NCI-H2171 (cell line): ENCODE data around the gene IZUMO1R.
"Not testable (repeated sequence)": the region's sequence is repeated elsewhere in the genome, so short reads cannot be mapped to it uniquely, and the experiment has no call there.

ENCODE experiments used
- DNase-seq: peaks from one replicate; lab custom pipeline; 2025; lab: John Stamatoyannopoulos, UW

Gene IZUMO1R

GRCh38 chr11:94326947-94327346, 22.6 kb downstream of the IZUMO1R start:
- no peak for DNase-seq

GRCh38 chr11:94328587-94329080, 24.3 kb downstream of the IZUMO1R start:
- no peak for DNase-seq

- no peak for DNase-seq
These were observed 25.1 kb downstream of the IZUMO1R start for GRCh38 chr11:94329501-94329900.

- no peak for DNase-seq
These were observed 26.4 kb downstream of the IZUMO1R start for GRCh38 chr11:94330789-94331188.

- DNase-seq, result no peak
These were observed 28.4 kb downstream of the IZUMO1R start for GRCh38 chr11:94332814-94333213.

- DNase-seq, result no peak
These were observed 31.7 kb downstream of the IZUMO1R start for GRCh38 chr11:94336033-94336432.

GRCh38 chr11:94338651-94339050, 34.3 kb downstream of the IZUMO1R start:
- DNase-seq, result no peak

GRCh38 chr11:94342250-94342649, 37.9 kb downstream of the IZUMO1R start:
- no peak for DNase-seq

GRCh38 chr11:94343495-94343894, 39.1 kb downstream of the IZUMO1R start:
- no peak for DNase-seq

GRCh38 chr11:94346311-94346710, 41.9 kb downstream of the IZUMO1R start:
- DNase-seq, result not testable (repeated sequence)

GRCh38 chr11:94350850-94351563, 46.6 kb downstream of the IZUMO1R start:
- DNase-seq, result not testable (repeated sequence)
